Smooth muscle cell (in vitro differentiated cells): Measurements from ENCODE around the gene STK10. TPM values are rescaled to one million over a fixed set of nuclear protein-coding genes. Genes with fewer than 3 reads are reported as not detected.

Source experiments
- DNase-seq: peaks from one replicate; lab custom pipeline; 2025; ENCODE audit not compliant: unreplicated experiment; lab: John Stamatoyannopoulos, UW
- H2AFZ ChIP-seq: fragments of 200-600 bp; sonication (generic); 2 replicates; pipeline ENCODE4 v1.6.0; 2016; ENCODE audit warnings: antibody characterized with exemption, low read depth, mild to moderate bottlenecking
- H3F3A ChIP-seq: fragments of 200-600 bp; sonication (generic); 2 replicates; pipeline ENCODE4 v1.6.0; 2017; ENCODE audit warnings: antibody characterized with exemption, low read depth
- H3K27ac ChIP-seq: fragments of 200-600 bp; sonication (generic); 2 replicates; pipeline ENCODE4 v1.5.1; 2016; ENCODE audit warnings: low read depth, mild to moderate bottlenecking
- H3K27me3 ChIP-seq: fragments of 200-600 bp; sonication (generic); 2 replicates; pipeline ENCODE4 v1.6.1; 2016; ENCODE audit warnings: low read depth, mild to moderate bottlenecking
- H3K36me3 ChIP-seq: fragments of 200-600 bp; sonication (generic); 2 replicates; pipeline ENCODE4 v1.5.1; 2016; ENCODE audit warnings: low read depth
- H3K4me1 ChIP-seq: fragments of 200-600 bp; sonication (generic); 2 replicates; pipeline ENCODE4 v1.5.1; 2016; ENCODE audit warnings: low read depth
- H3K4me2 ChIP-seq: fragments of 200-600 bp; sonication (generic); 2 replicates; pipeline ENCODE4 v1.6.0; 2016; ENCODE audit warnings: mild to moderate bottlenecking
- H3K4me3 ChIP-seq: fragments of 200-600 bp; sonication (generic); 2 replicates; pipeline ENCODE4 v1.5.1; 2016; ENCODE audit warnings: mild to moderate bottlenecking
- H3K79me2 ChIP-seq: fragments of 200-600 bp; sonication (generic); 2 replicates; pipeline ENCODE4 v1.6.0; 2016; ENCODE audit warnings: low read depth, mild to moderate bottlenecking
- H3K9ac ChIP-seq: fragments of 200-600 bp; sonication (generic); 2 replicates; pipeline ENCODE4 v1.6.0; 2016; ENCODE audit warnings: low read depth
- H3K9me3 ChIP-seq: fragments of 200-600 bp; sonication (generic); replicated peaks from 2 replicates; pipeline ENCODE4 v1.5.1; 2016; ENCODE audit warnings: low read depth
- H4K20me1 ChIP-seq: fragments of 200-600 bp; sonication (generic); 2 replicates; pipeline ENCODE4 v1.6.0; 2016; ENCODE audit warnings: low read depth
- WGBS: methylation state at CpG from one replicate; pipeline ENCODE4 v1.1.7; 2016; ENCODE audit warnings: low lambda C conversion rate; 5-methylcytosine and 5-hydroxymethylcytosine counted together
- polyA plus RNA-seq: library from polyadenylated mRNA; unstranded; fragments of >200 nt; fragmentation: Nextera tagmentation; extraction: Ambion mirVana; gene quantifications from 2 replicates; pipeline ENCODE4 v1.2.1, GENCODE V29; 2016
- total RNA-seq: library from RNA; depleted of rRNA; stranded (reverse); fragments of >200 nt; gene quantifications from 2 replicates; pipeline ENCODE4 v1.2.3, GENCODE V29; 2014
- TF ChIP-seq, protein P1 (sequence below): fragments of 200-600 bp; sonication (generic); IDR thresholded peaks from 2 replicates; pipeline ENCODE4 v1.5.1; 2017; ENCODE audit warnings: borderline replicate concordance, mild to moderate bottlenecking, antibody characterized with exemption; ENCODE audit not compliant: insufficient read depth, poor library complexity, severe bottlenecking

STK10 gene
- total and polyA plus RNA-seq, 2 experiments from 2014 or later, result 10.7 to 26.0 TPM

DNA sequence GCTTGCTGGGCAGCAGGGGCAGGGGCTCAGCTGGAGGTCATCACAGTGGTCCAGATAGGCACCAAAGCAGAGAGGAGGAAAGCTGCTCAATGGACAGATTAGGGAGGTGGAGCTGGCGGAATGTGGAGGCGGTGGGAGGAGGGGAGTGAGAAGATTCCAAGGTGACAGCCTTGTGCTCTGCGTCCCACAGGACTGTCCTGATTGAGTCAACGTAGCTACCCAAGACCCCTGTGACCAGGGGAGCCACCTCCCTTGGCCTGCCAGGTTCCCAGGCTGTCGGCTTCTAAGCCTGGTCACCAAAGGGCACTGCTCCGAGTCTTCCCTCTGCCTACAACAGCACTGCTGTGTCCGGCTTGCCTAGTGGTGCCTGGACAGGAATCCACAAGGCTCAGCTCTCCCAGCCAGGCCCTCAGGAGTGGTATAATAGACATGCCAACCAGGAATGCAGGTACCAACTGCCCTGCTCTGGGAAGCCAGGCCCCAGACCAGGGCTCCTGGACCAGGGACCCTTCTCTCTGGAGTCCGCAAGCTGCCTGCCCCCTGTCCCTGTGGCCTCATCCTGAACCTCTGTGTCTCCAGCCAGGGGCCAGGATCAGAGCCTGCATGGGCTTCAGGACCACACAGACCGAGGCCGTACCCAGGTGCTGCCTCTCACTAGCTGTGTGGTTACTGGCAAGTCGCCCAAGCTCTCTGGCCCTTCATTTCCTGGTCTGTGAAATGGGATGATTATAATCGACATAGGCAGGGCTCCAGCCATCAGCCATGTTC, 67.9 kb downstream of the STK10 start:
- WGBS, result 85% methylated on average over 12 of the region's 12 CpGs
- Histone ChIP-seq H3K79me2 (no peaks in the 10 kb centered on the region), H3K27me3 (no peaks in the 10 kb centered on the region), H3K9ac (no peak overlapping the region), H3K4me2 (no peak overlapping the region), H3K4me1 (no peaks in the 10 kb centered on the region), H3K27ac (no peak overlapping the region), H3F3A (no peaks in the 10 kb centered on the region), H3K4me3 (no peak overlapping the region), H3K36me3 (no peaks in the 10 kb centered on the region), H2AFZ (no peak overlapping the region), H3K9me3 (no peaks in the 10 kb centered on the region), H4K20me1 (no peaks in the 10 kb centered on the region)
- TF ChIP-seq, protein P1, sequence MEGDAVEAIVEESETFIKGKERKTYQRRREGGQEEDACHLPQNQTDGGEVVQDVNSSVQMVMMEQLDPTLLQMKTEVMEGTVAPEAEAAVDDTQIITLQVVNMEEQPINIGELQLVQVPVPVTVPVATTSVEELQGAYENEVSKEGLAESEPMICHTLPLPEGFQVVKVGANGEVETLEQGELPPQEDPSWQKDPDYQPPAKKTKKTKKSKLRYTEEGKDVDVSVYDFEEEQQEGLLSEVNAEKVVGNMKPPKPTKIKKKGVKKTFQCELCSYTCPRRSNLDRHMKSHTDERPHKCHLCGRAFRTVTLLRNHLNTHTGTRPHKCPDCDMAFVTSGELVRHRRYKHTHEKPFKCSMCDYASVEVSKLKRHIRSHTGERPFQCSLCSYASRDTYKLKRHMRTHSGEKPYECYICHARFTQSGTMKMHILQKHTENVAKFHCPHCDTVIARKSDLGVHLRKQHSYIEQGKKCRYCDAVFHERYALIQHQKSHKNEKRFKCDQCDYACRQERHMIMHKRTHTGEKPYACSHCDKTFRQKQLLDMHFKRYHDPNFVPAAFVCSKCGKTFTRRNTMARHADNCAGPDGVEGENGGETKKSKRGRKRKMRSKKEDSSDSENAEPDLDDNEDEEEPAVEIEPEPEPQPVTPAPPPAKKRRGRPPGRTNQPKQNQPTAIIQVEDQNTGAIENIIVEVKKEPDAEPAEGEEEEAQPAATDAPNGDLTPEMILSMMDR, result no peak
- no peak for DNase-seq

DNA sequence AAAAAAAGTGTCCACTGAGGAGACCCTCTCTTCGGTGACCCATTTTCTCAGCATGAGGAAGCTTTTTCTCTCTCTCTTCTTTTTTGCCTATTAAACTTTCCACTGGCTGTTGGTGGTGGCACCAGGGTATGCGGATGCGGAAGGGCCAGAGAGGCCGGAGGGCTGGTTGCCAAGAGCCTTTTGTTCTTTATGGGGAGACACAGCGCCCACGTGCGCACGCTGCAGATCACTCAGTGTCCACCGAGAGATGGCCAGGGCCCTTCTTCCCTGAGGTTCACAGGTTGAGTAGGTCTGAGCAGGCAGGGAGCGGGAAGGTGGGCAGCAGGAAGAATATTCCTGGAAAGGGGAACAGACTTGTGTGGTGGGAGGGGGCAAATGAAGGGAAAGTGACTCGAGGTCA, 69.1 kb downstream of the STK10 start:
- no peak overlapping the region for H3K27ac ChIP-seq
- no peaks in the 10 kb centered on the region for H3K4me1 ChIP-seq
- no peaks in the 10 kb centered on the region for H3K36me3 ChIP-seq
- no peaks in the 10 kb centered on the region for H3K79me2 ChIP-seq
- H2AFZ ChIP-seq, result no peak overlapping the region
- no peaks in the 10 kb centered on the region for H3K9me3 ChIP-seq
- no peaks in the 10 kb centered on the region for H3F3A ChIP-seq
- no peak for DNase-seq
- no peak overlapping the region for H3K9ac ChIP-seq
- H3K27me3 ChIP-seq, result no peaks in the 10 kb centered on the region
- no peak overlapping the region for H3K4me2 ChIP-seq
- no peaks in the 10 kb centered on the region for H4K20me1 ChIP-seq
- H3K4me3 ChIP-seq, result no peak overlapping the region
- 95% methylated on average over 11 of the region's 11 CpGs for WGBS
- TF ChIP-seq, protein P1, result no peak

DNA sequence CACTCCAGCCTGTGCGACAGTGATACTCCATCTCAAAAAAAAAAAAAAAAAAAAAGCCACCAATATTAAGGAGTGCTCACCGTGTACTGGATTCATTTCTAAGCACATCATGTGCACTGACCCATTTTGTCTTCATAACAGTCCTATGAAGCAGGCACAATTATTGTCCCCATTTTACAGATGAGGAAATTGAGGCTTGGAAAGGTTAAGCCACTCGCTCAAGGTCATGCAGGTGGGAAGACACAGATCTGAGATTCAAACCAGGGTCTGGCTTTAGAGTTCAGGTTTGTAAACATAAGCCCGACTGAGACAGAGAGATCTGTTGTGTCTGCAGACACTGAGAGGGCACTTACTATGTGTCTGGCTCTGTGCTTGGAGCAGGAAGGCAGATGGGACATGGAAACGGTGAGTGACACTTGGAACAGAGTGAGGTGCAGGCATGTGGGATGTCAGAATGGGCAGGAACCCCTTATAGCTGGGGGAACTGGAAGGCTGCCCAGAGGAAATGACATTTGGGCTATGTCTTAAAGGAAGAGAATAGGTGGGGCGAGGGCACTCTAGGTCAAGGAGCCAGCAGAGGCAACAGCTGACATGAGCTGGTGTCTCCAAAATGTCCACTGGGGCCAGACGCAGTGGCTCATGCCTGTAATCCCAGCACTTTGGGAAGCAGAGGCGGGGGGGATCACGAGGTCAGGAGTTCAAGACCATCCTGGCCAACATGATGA, 69.9 kb downstream of the STK10 start:
- no peak overlapping the region for H3K27ac ChIP-seq
- DNase-seq, result no peak
- no peaks in the 10 kb centered on the region for H4K20me1 ChIP-seq
- no peaks in the 10 kb centered on the region for H3F3A ChIP-seq
- WGBS, result 85% methylated on average over 9 of the region's 9 CpGs
- no peak overlapping the region for H3K4me2 ChIP-seq
- no peaks in the 10 kb centered on the region for H3K4me1 ChIP-seq
- H3K79me2 ChIP-seq, result no peaks in the 10 kb centered on the region
- TF ChIP-seq, protein P1, result no peak
- no peak overlapping the region for H2AFZ ChIP-seq
- H3K4me3 ChIP-seq, result no peak overlapping the region
- H3K9ac ChIP-seq, result no peak overlapping the region
- no peaks in the 10 kb centered on the region for H3K9me3 ChIP-seq
- H3K36me3 ChIP-seq, result no peaks in the 10 kb centered on the region
- H3K27me3 ChIP-seq, result no peaks in the 10 kb centered on the region
